HG02981 (cell line): ENCODE results near the gene CAMSAP3.

ENCODE experiments used
- ATAC-seq: cut with Tn5 transposase; IDR thresholded peaks from one replicate; pipeline ENCODE4 v1.9.1; 2021; ENCODE audit warnings: mild to moderate bottlenecking, moderate library complexity; ENCODE audit not compliant: unreplicated experiment

Gene CAMSAP3

DNA sequence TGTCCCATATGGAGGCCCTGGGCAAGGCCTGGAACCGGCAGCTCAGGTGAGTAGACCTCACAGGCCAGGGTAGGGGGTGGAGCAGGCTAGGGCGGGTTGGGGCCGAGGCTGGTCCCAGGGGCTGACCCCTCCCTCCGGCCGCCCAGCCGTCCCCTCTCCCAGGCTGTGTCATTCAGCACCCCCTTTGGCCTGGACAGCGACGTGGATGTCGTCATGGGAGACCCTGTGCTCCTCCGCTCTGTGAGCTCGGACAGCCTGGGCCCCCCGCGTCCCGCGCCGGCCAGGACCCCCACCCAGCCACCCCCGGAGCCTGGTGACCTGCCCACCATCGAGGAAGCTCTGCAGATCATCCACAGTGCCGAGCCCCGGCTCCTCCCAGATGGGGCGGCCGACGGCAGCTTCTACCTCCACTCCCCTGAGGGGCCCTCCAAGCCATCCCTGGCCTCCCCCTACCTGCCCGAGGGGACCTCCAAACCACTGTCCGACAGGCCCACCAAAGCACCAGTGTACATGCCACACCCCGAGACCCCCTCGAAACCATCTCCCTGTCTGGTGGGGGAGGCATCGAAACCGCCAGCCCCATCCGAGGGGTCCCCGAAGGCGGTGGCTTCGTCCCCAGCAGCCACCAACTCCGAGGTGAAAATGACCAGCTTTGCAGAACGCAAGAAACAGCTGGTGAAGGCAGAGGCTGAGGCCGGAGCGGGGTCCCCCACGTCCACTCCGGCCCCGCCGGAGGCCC lies 16.0 kb downstream of the CAMSAP3 start:
- no peak for ATAC-seq

DNA sequence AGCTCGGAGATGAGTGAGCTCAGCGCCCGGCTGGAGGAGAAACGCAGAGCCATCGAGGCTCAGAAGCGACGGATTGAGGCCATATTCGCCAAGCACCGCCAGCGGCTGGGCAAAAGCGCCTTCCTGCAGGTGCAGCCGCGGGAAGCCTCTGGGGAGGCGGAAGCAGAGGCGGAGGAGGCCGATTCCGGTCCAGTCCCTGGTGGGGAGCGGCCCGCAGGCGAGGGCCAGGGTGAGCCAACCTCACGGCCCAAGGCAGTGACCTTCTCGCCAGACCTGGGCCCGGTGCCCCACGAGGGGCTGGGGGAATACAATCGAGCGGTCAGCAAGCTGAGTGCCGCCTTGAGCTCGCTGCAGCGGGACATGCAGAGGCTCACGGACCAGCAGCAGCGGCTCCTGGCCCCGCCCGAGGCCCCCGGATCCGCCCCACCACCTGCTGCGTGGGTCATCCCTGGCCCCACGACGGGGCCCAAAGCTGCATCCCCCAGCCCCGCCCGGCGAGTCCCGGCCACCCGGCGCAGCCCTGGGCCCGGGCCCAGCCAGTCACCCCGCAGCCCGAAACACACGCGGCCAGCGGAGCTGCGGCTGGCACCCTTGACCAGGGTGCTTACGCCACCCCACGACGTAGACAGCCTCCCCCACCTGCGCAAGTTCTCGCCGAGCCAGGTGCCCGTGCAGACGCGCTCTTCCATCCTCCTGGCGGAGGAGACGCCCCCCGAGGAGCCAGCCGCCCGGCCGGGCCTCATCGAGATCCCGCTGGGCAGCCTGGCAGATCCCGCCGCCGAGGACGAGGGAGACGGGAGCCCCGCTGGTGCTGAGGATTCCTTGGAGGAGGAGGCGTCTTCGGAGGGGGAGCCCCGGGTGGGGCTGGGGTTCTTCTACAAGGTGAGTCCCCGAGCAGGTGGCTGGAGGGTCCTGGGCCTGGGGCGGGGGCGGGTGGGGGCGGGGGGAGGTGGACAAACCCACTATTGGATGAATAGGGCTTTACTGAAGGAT lies 16.9 kb downstream of the CAMSAP3 start:
- ATAC-seq = no peak

DNA sequence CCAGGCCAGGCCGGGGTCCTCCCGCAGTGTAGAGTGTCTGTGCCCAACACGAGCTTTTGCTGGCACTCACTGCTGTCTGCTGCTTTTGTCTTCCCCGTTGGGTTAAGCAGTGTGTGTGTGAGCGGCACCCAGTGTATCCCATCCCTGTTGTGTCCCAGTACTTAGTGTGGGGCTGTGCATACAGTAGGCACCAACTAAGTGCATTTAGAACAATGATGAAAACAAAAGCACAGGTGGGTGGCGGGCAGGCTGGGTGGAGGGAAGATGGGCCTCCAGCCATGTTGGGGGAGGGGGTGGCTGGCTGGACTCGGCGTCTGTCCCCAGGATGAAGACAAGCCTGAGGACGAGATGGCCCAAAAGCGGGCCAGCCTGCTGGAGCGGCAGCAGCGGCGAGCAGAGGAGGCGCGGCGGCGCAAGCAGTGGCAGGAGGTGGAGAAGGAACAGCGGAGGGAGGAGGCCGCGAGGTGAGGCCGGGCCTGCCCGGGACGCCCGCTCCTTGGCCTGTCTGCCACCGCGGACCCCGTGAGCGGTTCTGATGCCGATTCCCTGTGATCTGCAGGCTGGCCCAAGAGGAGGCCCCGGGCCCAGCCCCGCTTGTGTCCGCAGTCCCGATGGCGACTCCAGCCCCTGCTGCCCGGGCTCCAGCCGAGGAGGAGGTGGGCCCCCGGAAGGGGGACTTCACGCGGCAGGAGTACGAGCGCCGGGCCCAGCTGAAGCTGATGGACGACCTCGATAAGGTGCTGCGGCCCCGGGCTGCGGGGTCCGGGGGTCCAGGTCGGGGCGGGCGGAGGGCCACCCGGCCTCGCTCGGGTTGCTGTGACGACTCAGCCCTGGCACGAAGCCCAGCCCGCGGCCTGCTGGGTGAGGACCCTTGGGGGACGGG lies 19.4 kb downstream of the CAMSAP3 start:
- ATAC-seq = no peak

DNA sequence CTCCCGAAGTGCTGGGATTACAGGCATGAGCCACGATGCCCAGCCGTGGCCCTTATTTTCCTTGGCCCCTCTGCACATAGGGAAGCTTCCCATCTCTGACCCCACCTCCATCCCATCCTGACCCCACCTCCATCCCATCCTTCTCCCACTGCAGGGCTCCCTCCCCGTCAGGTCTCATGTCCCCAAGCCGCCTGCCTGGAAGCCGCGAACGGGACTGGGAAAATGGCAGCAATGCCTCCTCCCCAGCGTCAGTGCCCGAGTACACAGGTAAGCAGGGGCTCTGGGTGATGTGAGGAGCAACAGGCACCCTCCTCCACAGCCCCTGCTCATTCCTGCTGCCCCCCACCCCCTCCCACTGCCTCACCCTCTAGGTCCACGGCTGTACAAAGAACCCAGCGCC lies 21.5 kb downstream of the CAMSAP3 start:
- ATAC-seq = no peak

DNA sequence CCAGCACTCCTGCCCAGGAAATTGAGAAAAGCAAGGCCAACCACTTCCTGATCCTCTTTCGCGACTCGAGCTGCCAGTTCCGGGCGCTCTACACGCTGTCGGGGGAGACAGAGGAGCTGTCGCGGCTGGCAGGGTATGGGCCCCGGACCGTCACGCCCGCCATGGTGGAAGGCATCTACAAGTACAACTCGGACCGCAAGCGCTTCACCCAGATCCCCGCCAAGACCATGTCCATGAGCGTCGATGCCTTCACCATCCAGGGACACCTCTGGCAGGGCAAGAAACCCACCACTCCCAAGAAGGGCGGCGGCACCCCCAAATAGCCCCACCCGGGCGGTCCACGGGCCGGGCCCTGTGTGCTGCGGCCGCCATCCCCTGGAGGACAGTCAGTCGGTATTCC lies 22.1 kb downstream of the CAMSAP3 start:
- ATAC-seq = no peak

DNA sequence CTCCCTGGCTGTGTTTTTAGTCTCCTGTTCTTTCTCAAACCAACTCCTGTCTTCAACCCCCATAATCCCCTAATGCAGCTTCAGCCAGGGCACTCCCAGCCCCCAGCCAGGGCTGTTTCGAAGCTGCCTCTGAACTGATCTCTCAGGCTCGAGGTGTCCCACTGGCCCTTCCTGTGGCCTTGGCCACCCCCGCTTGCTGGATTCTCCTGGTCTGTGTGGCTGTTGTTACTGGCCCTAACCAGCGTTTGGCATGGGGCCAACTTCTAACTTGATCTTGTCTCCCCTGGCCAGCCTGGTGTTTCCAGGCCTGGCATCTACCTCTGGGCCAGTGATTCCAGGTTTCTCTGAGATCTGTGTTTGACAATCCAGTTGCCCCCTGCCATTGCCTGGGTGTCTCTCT lies 22.7 kb downstream of the CAMSAP3 start:
- no peak for ATAC-seq

DNA sequence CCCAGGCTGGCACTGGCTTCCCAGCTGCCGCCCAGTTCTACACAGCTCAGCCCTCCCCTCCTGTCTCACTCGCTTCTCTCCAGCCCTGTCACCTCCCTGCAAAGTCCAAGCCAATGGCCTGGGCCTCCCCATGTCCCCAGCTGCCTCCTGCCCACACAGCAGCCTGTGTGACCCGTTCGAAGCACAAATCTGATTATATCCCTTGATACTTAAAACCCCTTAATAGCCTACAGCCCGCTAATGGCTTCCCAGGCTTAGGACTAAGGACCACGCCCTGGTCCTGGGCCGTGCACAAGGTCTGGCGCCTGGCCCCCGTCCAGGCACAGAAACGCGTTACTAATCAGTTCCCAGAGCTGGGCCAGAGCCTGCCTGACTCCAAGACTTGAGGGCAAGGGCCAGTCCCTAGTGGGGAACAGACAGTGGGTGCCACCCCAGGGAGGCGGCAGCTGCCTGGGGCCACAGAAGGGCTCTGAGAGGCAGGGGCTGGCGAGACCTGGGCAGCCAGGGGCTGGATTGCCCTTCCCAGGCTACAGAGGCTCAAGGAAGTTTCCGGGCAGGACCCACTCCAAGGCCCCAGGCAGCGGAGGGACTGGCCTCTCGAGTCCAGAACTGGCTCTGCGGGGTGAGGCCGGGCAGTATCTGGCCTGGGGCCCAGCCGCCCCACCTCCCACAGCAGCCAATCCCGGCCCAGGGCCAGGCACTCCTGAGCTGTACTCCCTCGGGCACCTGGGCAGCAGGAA lies 23.3 kb downstream of the CAMSAP3 start:
- no peak for ATAC-seq

DNA sequence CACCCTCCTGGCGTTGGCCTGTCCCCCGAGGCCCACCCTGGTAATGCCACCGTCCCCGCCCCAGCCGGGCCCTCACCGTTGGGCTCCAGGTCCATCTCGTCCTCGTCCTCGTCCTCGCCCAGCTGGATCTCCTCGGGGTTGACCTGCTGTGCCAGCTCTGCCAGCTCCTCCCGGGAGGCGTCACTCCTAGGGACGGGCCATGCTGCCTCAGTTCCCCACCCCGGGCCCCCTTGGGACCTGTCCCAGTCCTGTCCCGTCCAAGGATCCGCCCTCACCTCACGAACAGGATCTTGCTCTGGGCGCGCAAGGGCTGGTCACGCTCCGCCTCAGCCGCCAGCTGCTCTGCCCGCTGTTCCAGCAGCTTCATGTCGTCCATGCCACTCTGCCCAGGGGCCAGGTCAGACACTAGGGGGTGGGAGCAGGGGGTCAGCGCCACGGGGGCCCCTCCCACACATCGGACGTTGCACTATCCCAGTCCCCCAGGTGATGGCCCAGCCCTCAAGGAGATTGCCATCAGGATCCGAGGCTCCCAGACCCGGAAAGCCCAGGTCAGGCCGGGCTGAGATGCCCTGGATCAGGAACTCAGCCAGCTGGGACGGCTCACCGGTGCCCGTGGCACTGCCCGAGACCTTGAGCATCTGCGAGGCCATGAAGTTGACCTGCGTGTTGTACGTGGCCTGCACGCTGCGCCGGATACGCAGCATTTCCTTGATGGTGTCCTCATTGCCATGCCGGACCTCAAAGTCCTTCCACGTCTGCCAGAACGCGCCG lies 24.2 kb downstream of the CAMSAP3 start:
- ATAC-seq = no peak

DNA sequence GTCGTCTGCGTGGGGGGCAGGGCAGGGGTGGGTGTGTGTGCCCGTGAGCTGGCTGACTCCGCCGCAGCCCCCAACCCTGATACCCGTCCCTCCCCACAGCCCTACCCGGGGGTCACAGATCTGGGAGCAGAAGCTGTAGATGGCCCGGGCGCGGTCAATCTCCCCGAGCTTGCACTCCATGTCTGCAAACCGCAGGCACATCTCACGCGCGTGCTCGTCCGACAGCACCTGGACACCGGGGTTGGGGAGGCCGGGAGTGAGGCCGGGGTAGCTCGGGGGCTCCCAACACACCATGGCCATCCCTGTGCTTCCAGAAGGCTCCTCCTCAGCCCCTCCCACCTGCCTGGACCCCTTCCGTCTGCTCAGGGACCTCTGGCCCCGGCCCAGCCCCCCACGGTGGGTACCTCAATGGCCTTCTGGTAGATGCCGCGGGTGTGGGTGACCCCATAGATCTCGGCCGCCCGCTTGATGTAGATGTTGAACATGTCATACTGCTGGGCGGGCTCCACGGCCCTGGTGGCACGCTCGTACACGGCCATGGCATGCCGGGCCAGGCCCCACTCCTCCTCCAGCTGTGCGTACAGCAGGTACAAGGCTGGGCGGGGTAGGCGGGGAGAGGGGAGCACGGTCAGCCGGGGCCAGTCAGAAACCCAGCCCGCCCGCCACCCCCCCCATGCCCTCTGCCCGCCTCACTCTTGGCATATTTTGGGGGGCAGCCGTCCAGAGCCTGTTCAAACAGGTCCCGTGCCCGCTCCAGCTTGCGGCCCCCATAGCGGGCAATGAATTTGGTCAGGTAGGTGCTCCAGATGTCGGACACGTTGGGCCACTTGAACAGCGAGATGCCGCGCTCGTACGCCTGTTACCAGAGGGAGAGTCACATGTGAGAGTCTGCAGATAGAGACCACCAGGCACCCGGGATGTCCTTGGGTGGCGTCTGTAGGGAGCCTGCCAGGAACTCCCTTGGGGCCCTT lies 25.1 kb downstream of the CAMSAP3 start:
- ATAC-seq = no peak

DNA sequence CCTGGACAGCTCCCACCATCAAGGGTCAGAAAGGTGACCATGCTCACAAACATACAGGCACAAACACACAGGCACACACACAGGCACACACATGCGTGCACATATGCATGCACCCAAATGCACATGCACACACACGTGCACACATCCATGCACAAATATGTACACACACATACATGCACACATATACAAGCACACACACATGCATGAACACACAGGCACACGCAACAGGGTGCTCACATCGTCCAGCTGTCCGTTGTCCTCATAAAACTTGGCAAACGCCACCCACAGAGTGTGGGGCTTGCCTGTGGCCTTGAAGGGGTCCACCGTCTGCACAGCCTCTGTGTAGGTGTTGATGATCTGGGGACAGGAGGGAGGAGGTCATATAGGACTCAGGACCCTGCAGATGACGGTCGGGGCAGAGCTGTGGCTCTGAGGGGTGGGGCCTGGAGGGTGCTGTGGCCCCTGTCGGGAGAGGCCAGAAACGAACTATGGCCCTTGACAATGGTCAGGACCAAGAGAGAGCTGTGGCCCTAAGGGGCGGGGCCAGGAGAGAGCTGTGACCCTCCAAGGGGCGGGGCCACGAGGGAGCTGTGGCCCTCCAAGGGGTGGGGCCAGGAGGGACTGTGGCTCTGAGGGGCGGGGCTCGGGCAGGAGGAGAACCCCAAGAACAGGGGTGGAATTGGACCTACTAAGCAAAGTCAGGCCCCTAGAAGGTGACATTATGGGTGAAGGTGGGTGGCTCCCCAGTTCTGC lies 27.4 kb downstream of the CAMSAP3 start:
- no peak for ATAC-seq

DNA sequence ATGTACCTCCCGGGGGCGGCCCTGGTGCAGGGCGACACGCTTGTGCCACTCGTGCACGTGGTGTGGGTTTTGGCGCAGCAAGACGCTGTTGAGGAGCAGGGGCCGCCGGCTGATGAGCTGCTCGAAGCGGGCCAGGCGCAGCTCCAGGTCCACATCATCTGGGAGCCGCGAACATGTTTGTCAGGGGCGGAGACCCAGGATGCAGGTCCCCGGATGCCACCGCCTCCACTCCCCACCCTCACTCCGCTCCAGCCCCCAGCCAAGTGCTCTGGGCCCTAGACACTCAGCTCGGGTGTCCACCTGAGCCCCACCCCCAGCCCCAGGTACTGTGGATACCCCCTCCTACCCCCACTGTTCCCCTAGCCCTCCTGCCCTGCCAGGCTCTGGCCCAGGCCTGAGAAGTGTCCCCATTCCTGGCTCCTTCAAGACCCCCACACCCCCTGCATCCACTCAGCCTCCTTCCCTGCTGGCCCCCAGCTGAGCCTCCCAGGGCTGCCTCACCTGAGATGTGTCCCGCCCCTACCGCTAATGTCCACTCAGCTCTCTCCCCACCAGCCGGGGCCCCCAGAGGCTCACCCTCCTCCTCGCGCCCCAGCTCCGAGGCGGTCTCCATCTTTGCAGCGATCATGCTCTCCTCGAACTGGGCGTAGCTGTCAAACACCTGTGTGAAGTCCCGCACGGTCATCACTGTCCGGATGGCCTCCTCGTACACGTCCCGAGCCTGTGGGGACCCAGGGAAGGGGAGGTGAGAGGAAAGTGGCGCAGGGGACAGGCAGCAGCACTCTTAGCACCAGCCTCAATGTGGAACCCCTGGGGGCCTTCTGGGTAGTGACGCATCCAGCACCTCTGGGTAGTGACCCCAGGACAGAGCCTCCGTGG lies 28.3 kb downstream of the CAMSAP3 start:
- no peak for ATAC-seq

DNA sequence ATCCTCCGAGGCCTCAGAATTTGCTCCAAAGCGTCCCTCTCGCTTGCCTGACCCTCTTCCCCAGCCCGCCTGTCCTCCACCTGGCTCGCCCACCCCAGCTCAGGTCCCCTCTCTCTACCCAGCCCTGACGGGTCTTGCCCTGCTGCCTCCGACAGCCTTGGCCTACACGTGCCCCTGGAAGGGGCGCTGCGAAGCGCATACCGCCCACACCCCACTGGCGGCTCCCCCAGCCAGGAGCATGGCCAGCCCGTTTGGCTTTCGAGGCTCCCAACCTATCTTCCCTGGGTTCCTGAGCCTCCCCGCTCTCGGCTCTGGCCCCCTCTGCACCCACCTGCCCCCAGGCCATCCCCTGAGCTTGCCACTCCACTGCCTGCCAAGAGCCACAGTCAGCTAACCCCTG lies 29.1 kb downstream of the CAMSAP3 start:
- ATAC-seq = no peak

DNA sequence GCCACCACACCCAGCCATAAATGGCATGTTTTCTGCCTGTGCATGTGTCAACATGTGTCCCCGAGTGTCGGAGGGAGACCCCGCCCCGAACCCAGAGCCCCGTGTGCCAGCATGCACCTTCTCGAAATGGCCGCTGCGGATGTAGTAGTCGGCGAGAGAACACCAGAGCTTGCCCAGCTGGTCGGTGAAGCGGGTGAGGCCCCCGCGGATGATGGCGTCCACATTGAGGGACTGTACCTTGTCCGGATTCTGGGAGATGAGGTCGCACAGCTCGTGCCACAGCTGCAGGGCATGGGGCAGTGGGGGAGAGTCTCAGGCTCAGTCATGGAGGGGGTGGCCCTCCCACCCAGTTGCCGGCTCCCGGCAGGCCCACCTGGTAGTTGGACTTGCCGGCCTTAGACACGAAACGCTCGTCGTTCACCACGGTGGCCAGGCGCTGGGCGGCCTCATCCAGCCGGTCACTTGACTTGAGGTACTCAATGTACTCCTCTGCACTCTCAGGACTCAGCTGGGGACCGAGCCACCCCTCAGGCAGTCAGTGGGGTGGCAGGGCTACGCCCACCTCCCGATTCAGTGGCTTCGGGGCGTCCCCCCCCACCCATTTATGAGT lies 30.2 kb downstream of the CAMSAP3 start:
- ATAC-seq = no peak

DNA sequence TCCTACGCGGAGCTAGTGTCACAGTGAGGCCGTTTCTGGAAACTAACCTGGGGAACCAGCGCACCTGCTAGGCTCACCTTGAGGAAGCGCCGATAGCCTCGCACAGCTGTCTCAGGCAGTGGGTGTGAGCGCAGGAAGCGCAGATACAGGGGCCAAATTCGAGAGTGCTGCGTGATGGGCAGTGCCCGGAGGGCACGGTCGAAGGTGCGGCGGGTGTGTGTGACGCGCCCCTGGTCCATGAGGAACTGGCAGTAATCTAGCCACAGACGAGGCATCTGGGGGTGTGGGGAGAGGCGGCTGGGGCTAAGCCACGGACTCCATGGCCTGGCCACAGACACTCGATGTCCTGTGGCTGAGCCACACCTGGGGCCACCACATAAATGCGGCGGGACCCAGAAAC lies 31.5 kb downstream of the CAMSAP3 start:
- ATAC-seq = no peak

DNA sequence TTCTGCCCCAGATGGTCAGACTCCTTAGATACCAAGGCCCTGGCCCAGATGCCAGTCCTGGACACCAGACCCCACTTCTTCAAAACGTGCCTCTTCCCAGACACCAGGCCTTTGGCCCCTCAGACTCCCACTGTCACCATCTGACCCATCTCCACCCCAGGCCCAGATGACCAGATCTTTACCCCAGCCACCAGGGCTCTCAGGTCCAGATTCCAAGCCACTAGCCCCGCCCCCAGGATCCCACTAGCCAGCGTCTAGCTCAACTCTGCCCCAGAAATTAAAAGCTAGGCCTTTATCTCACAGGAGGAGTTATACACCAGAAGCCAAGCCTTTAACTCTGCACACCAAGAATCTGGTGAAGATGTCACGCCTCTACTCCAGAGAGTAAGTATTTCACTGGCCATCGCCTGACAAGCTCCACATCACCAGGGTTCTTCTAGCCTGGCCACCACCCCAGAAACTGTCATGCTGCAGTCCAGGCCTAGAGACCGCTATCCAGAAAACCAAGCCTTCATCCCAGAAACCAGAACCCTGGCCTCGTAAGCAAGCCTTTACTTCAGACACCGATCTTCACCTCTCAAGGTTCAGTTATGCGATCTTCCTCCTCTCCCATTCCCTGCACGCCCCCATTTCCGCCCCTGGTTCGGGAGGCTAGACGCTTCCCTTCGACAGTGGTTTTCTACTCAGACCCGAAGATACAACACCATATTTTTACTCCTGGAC lies 33.1 kb downstream of the CAMSAP3 start:
- ATAC-seq = no peak
